ENCODE measurements around the gene UBXN10. TPM values are rescaled to one million over a fixed set of nuclear protein-coding genes. Genes with fewer than 3 reads are reported as not detected.
A peak's percentile ranks its signal among the peaks of the same experiment; 100 is the strongest.

The UBXN10 gene
- total and polyA plus RNA-seq, 2 of the 4 experiments (the other 2 are of a cell fraction): not detected

DNA sequence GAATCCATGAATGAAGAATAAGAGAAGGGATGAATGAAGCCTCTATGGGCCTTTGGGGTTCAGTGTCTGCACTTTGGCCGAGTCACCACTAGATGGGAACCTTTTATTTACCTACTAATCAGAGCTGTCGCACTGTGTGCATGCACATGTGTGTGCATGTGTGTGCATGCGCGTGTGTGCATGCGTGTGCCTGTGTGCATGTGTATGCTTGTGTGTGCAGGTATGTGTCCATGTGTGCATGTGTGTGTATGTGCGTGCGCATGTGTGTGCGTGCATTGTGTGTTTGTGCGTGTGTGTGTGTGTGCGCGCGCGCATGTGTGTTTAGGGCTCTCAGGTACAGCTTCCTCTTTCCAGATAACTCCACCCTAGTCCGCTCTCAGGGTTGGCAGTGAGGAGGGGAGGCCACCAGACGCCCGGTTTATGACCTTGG, 20.4 kb upstream of the UBXN10 start:
- dilution Hi-C loops (cut with HindIII; ENCODE audit: low sequenced_read_pairs, unreplicated experiment): no loop called here
- no CpG with 5 or more reads among the region's 16 CpGs for WGBS, 2 experiments (ENCODE audit: extremely low coverage in 2 of 2, insufficient read length in 1 of 2)

More for the DNA sequence above, 20.4 kb upstream of the UBXN10 start:
- Histone ChIP-seq H3K14ac (replicated peaks; ENCODE audit: low read depth, low read length) (no peak overlapping the region), H3K9me3 (ENCODE audit: control insufficient read depth, insufficient read depth, low read length) (peaks cover 11% of the 10 kb centered on the region), H2AK5ac (ENCODE audit: low read depth, low read length) (no peak overlapping the region), H3K23ac (ENCODE audit: low read depth, low read length) (no peak overlapping the region), H3K27me3 (ENCODE audit: control insufficient read depth, insufficient read depth, low read length) (peaks cover 16% of the 10 kb centered on the region), H2BK120ac (ENCODE audit: low read depth, low read length) (no peak overlapping the region), H3K4me1 (ENCODE audit: control insufficient read depth, insufficient read depth, low read length) (no peaks in the 10 kb centered on the region; the same call in 1 of the 2 replicates), H2BK5ac (ENCODE audit: low read depth, low read length, poor library complexity, severe bottlenecking) (no peak overlapping the region), H3K18ac (ENCODE audit: low read depth, low read length) (no peak overlapping the region), H3K79me1 (ENCODE audit: low read depth in 1 of 2, low read length in 2 of 2) (no peaks in the 10 kb centered on the region), H3K27ac (ENCODE audit: insufficient read depth, low read length) (no peak overlapping the region), H2AFZ (replicated peaks; ENCODE audit: low read length, poor library complexity) (no peak overlapping the region), H4K91ac (ENCODE audit: insufficient read depth, low read depth, low read length) (no peak overlapping the region), H3K56ac (ENCODE audit: extremely low read depth, insufficient read depth, low read length) (no peak overlapping the region), H4K20me1 (ENCODE audit: insufficient read depth, low read length) (no peaks in the 10 kb centered on the region), H2BK20ac (ENCODE audit: low read depth, low read length) (no peak overlapping the region), H3K4ac (ENCODE audit: low read depth, low read length) (no peak overlapping the region), H3K36me3 (ENCODE audit: control insufficient read depth, insufficient read depth, low read length) (no peaks in the 10 kb centered on the region), H2BK15ac (ENCODE audit: low read depth, low read length) (no peak overlapping the region), H3K4me3 (ENCODE audit: insufficient read depth, low read depth, low read length) (no peak overlapping the region), H2AK9ac (replicated peaks; ENCODE audit: low read depth, low read length, poor library complexity) (no peak overlapping the region), H3K4me2 (ENCODE audit: low read depth, low read length) (no peak overlapping the region), H3K9ac (ENCODE audit: low read depth, low read length) (no peak overlapping the region), H4K8ac (ENCODE audit: low read depth in 2 of 2, low read length in 2 of 2) (no peak overlapping the region), H3K9me1 (ENCODE audit: insufficient read depth, low read length) (no peaks in the 10 kb centered on the region), H4K5ac (ENCODE audit: low read depth, low read length) (no peak overlapping the region)
- ATAC-seq (ENCODE audit: low read depth) (peak; percentile 40), DNase-seq (no peak)
- in situ Hi-C loops (cut with MboI; ENCODE audit: low sequenced_read_pairs) (no loop called here), intact Hi-C loops (cut with micrococcal nuclease) (no loop called here)
- BruUV-seq (replicated peaks): no TSS peak
- TF ChIP-seq, protein P1, sequence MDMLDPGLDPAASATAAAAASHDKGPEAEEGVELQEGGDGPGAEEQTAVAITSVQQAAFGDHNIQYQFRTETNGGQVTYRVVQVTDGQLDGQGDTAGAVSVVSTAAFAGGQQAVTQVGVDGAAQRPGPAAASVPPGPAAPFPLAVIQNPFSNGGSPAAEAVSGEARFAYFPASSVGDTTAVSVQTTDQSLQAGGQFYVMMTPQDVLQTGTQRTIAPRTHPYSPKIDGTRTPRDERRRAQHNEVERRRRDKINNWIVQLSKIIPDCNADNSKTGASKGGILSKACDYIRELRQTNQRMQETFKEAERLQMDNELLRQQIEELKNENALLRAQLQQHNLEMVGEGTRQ (IDR thresholded peaks at IDR 0.05; ENCODE audit: low read depth, low read length): no peak
- TF ChIP-seq, protein P2, sequence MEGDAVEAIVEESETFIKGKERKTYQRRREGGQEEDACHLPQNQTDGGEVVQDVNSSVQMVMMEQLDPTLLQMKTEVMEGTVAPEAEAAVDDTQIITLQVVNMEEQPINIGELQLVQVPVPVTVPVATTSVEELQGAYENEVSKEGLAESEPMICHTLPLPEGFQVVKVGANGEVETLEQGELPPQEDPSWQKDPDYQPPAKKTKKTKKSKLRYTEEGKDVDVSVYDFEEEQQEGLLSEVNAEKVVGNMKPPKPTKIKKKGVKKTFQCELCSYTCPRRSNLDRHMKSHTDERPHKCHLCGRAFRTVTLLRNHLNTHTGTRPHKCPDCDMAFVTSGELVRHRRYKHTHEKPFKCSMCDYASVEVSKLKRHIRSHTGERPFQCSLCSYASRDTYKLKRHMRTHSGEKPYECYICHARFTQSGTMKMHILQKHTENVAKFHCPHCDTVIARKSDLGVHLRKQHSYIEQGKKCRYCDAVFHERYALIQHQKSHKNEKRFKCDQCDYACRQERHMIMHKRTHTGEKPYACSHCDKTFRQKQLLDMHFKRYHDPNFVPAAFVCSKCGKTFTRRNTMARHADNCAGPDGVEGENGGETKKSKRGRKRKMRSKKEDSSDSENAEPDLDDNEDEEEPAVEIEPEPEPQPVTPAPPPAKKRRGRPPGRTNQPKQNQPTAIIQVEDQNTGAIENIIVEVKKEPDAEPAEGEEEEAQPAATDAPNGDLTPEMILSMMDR (conservative IDR thresholded peaks at IDR 0.05; ENCODE audit: low read depth, low read length): 0 out of 2 replicates have a peak, but pooled peaks have one; percentile 12
- ChIA-PET CTCF (interaction anchor here (1.0 kb wide), 1 partner anchor 329 kb away, joined by 3 read pairs; no protein-coding TSS in a partner anchor), POLR2A (ENCODE audit: unreplicated experiment) (interaction anchor here (0.6 kb wide), 1 partner anchor 413 kb away, joined by 3 read pairs; no protein-coding TSS in a partner anchor)

Data from IMR-90 (cell line).